Hepatocyte (in vitro differentiated cells): ENCODE measurements around the gene PNCK.

Experiments
- CTCF ChIP-seq: fragments of 200-600 bp; sonication (generic); IDR thresholded peaks from 2 replicates; pipeline ENCODE4 v1.5.1; 2016; ENCODE audit warnings: antibody characterized with exemption, mild to moderate bottlenecking; ENCODE audit not compliant: poor library complexity
- EZH2 ChIP-seq: fragments of 200-600 bp; sonication (generic); IDR thresholded peaks from 2 replicates; pipeline ENCODE4 v1.6.1; 2016; ENCODE audit warnings: antibody characterized with exemption, mild to moderate bottlenecking, borderline replicate concordance

GRCh38 chrX:153634832-153635231, 38.8 kb downstream of the PNCK start:
- TF ChIP-seq CTCF, result no peak
- no peak for TF ChIP-seq EZH2
